Central memory CD8-positive, alpha-beta T cell (primary cell): ENCODE data around the gene JPT2.
"Not testable (repeated sequence)": the region's sequence is repeated elsewhere in the genome, so short reads cannot be mapped to it uniquely, and the experiment has no call there.

Source experiments
- ATAC-seq: fragments of 150-1000 bp; cut with Tn5 transposase; replicated peaks from 2 replicates; pipeline ENCODE4 v1.10.0; 2022; ENCODE audit warnings: mild to moderate bottlenecking, moderate FRiP score, moderate number of reproducible peaks; ENCODE audit not compliant: poor library complexity, severe bottlenecking; ENCODE audit errors: extremely low read depth
- DNase-seq, 2 donors: peaks; one replicate each; pipeline ENCODE4 v3.0.0; 2021; ENCODE audit warnings: low spot score in 2 of 2
- H3K27ac Mint-ChIP-seq: one replicate; pipeline ENCODE4 v1.8.0; 2022; ENCODE audit warnings: low read depth, mild to moderate bottlenecking, moderate library complexity, mixed read lengths
- H3K27me3 Mint-ChIP-seq: one replicate; pipeline ENCODE4 v1.8.0; 2022; ENCODE audit warnings: mixed read lengths
- H3K36me3 Mint-ChIP-seq: one replicate; pipeline ENCODE4 v1.8.0; 2022; ENCODE audit warnings: mild to moderate bottlenecking, moderate library complexity, mixed read lengths; ENCODE audit not compliant: insufficient read depth
- H3K4me1 Mint-ChIP-seq: one replicate; pipeline ENCODE4 v1.8.0; 2022; ENCODE audit warnings: mixed read lengths
- H3K4me3 Mint-ChIP-seq: one replicate; pipeline ENCODE4 v1.8.0; 2022; ENCODE audit warnings: mild to moderate bottlenecking, moderate library complexity, mixed read lengths
- H3K9me3 Mint-ChIP-seq: one replicate; pipeline ENCODE4 v1.8.0; 2022; ENCODE audit warnings: mixed read lengths

Gene JPT2

DNA sequence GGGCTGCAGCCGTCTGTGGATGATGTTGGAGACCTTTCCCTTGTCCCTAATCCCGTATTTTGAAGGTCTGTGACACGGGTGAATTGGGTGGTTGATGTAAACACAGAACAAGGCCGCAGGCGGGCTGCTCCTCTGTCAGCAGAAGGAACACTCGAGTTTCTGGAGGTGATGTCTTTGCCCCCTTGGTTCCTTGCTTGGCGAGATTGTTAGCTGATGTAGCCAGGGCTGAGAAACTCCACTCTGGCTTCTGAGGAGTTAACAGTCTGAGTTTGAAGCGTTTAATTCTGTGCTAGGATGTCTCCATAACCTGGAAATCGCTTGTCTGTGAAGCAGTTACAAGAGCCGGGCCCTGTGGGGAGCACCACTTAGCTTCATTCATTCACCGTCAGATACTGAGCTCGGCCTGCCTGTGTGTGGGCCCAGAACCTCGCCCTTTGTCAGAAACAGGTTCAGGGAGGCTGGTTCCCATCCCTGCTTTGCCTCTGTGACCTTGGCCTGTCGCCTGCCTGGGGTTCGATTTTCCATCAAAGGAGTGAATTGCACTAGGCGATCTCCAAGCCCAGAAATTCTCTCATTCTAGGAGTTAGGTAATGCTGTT lies 29.2 kb downstream of the JPT2 start:
- Mint-ChIP-seq H3K27ac (peak overlapping the region; percentile 100), H3K36me3 (peaks cover 19% of the 10 kb centered on the region), H3K4me3 (peak overlapping the region; percentile 99), H3K27me3 (no peaks in the 10 kb centered on the region), H3K9me3 (no peaks in the 10 kb centered on the region), H3K4me1 (peaks cover 25% of the 10 kb centered on the region)
- DNase-seq, result no peak
- no peak for ATAC-seq

DNA sequence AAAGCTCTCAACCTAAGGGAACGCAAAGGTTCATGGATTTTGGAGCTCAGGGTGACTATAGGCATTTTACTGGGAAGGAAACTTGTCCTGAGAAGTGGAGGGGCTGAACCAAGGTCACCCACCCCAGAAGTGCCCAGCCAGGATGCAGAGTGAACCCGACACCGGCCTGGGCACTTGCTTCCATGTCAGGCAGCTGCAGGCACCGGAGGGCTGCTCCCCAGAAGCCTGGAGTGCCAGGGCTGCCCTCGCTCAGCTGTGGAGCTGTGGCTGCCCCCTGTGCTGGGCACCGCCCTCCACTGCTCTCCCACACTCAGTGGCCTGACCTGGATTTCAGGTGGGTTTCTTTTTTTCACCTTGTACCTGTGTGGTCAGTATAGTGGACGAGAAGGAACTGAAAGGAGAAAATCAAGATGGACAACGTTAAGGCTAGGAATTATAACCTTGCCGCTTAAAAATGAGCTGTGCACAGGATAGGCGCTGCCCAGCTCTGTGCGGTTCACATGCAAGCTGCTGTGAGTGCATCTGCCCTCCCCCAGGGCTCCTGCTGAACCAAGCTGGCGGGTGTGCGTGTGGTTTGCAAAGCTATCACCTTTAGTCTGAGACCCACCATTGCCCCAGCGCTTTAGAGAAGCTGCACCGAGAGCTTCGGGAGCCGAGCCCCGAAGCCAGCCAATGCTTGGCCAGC lies 30.1 kb downstream of the JPT2 start:
- Mint-ChIP-seq H3K9me3 (no peaks in the 10 kb centered on the region), H3K36me3 (peaks cover 21% of the 10 kb centered on the region), H3K27ac (peak overlapping the region; percentile 100), H3K4me1 (peaks cover 31% of the 10 kb centered on the region), H3K27me3 (no peaks in the 10 kb centered on the region), H3K4me3 (peak overlapping the region; percentile 99)
- ATAC-seq (peak; percentile 15), DNase-seq (no peak)

DNA sequence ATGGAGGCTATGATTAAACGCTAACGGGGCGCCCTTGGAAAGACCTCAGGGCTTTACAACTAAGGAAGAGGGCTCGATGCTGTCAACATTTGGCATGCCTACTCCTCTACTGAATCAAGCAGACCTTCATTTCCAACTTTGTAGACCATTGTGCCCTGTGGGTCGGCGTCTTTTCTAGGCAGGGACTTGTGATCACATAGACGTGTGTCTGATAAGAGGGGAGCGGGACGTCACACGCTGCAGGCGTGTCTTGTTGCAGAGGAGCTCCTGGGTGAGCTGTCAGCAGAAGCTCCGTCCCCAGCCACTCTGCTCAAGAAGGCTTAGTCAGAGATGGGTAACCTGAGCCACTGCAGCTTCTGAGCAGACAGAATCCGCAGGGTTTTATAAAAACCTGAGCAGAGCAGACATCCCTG lies 30.7 kb downstream of the JPT2 start:
- H3K4me1 Mint-ChIP-seq, result peaks cover 35% of the 10 kb centered on the region
- peaks cover 21% of the 10 kb centered on the region for H3K36me3 Mint-ChIP-seq
- no peaks in the 10 kb centered on the region for H3K27me3 Mint-ChIP-seq
- H3K27ac Mint-ChIP-seq, result no peak overlapping the region
- no peaks in the 10 kb centered on the region for H3K9me3 Mint-ChIP-seq
- DNase-seq (no peak), ATAC-seq (no peak)
- peak overlapping the region; percentile 99 for H3K4me3 Mint-ChIP-seq

DNA sequence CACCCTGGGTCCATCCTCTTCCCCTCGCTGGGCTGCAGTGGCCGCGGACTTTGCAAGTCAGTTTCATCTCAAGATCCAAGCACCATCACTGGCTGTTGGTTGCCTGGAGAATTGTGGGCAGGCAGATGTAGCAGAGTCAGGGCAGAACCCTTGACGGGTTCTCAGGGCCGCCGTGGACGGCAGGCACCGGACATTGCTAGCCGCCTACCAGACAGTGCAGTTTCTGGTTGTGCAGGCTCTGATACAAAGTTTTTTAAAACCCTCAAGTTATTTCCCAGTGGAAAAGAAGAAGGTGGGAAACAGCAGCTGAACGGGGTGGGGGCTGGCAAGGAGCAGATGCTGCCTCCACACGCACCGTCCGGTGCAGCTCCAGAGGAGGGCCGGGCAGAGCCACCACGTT lies 31.3 kb downstream of the JPT2 start:
- H3K27me3 Mint-ChIP-seq, result no peaks in the 10 kb centered on the region
- H3K4me3 Mint-ChIP-seq, result no peak overlapping the region
- H3K36me3 Mint-ChIP-seq, result peaks cover 20% of the 10 kb centered on the region
- H3K27ac Mint-ChIP-seq, result no peak overlapping the region
- no peaks in the 10 kb centered on the region for H3K9me3 Mint-ChIP-seq
- DNase-seq (no peak), ATAC-seq (no peak)
- H3K4me1 Mint-ChIP-seq, result peaks cover 35% of the 10 kb centered on the region

DNA sequence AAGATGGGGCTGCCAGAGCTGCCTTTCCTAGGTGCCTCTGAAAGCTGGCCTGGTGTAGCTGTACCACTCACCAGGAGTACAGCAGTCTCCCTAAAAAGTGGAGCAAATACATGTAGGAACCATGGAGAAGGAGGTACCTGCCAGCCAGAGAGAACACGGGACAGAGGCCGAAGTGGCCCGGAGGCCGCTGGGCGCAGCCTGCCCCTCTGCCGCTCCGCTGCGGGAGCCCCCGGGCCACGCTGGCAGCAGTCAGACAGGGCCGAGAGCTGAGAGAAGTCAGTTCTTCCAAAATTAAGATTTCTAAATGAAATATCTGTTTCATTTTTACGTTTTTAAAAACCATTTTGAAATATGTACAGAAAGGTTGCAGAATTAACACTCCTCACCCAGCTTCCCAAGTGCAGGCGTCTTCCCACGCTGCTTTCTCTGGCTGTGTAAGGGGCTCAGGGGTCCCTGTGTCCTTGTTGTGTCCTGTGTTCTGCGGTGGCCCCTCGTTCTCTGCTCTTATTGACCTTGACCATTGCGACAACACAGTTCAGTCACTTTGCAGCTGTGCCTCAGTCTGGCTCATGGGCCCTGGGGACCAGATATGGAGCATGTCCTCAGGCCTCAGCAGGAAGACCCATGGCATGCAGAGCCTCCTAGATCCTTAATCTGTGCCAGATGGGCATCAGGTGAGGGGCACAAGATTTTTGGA lies 32.9 kb downstream of the JPT2 start:
- Mint-ChIP-seq H3K4me3 (no peak overlapping the region), H3K4me1 (peaks cover 34% of the 10 kb centered on the region), H3K27ac (no peak overlapping the region), H3K36me3 (peaks cover 12% of the 10 kb centered on the region), H3K27me3 (no peaks in the 10 kb centered on the region), H3K9me3 (no peaks in the 10 kb centered on the region)
- no peak for ATAC-seq
- DNase-seq, result no peak

DNA sequence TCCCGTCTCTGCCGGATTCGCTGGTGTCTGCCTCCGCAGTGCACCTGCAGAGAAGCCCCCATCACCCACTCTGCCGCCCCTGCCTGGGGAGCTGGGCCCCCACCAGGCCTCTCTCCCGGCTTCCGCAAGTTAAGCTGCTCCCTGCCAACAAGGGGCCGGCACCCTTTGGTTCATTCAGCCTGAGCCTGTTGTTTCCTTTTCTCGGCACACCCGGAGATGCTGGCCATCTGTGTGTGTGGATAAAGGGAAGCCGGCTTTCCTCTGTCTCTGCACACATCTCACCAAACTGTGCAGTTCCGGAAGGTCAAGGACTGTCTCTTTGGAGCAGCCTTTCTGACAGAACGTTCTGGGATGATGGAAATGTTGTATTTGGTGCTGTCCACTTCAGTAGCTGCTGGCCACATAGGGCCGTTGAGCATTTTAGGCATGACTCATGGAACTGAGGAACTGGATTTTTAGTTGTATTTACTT lies 34.7 kb downstream of the JPT2 start:
- peaks cover 24% of the 10 kb centered on the region for H3K4me1 Mint-ChIP-seq
- no peaks in the 10 kb centered on the region for H3K9me3 Mint-ChIP-seq
- H3K27me3 Mint-ChIP-seq, result no peaks in the 10 kb centered on the region
- DNase-seq (no peak), ATAC-seq (no peak)
- H3K27ac Mint-ChIP-seq, result no peak overlapping the region
- peaks cover 13% of the 10 kb centered on the region for H3K36me3 Mint-ChIP-seq
- H3K4me3 Mint-ChIP-seq, result no peak overlapping the region

DNA sequence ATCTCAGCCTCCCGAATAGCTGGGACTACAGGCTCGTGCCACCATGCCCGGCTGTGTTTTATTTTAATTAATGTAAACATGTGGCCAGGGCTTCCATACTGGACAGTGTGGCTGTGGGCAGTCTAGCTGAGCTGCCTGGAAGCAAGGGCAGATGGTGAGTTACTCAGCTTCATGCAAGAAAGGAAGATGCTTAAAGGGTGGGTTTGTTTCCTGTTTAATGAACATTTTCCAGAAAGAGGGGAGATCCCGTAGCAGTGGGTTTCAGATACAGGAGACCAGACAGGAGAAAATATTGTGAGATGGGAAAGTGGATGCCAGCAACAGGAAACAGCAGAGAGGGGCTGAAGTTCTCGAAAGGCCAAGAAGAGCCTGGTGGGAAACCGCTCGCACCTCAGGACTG lies 35.3 kb downstream of the JPT2 start:
- Mint-ChIP-seq H3K27me3 (no peaks in the 10 kb centered on the region), H3K36me3 (peaks cover 14% of the 10 kb centered on the region), H3K27ac (no peak overlapping the region), H3K9me3 (no peaks in the 10 kb centered on the region), H3K4me1 (peaks cover 21% of the 10 kb centered on the region), H3K4me3 (no peak overlapping the region)
- no peak for ATAC-seq
- no peak for DNase-seq

DNA sequence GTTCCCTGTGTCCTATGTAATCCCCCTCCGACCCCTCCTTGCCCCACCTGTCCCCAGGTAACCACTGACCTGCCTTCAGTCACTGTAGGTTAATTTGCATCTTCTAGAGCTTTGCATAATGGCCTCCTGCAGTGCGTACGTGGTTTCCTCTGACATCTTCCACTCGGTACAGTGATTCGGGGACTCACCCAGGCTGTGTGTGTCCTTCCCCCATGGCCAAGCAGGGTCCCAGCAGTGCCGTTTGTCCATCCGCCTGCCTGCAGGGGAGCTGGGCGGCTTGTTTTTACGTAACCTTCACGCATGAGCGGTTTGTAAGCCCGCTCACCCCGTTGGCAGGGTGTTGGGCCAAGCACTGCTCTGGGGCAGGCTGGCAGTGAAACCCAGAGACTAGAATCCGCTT lies 35.9 kb downstream of the JPT2 start:
- H3K4me3 Mint-ChIP-seq, result no peak overlapping the region
- H3K9me3 Mint-ChIP-seq, result no peaks in the 10 kb centered on the region
- no peaks in the 10 kb centered on the region for H3K27me3 Mint-ChIP-seq
- no peak overlapping the region for H3K27ac Mint-ChIP-seq
- H3K4me1 Mint-ChIP-seq, result peaks cover 16% of the 10 kb centered on the region
- ATAC-seq (peak; percentile 40), DNase-seq (no peak)
- H3K36me3 Mint-ChIP-seq, result peaks cover 12% of the 10 kb centered on the region

DNA sequence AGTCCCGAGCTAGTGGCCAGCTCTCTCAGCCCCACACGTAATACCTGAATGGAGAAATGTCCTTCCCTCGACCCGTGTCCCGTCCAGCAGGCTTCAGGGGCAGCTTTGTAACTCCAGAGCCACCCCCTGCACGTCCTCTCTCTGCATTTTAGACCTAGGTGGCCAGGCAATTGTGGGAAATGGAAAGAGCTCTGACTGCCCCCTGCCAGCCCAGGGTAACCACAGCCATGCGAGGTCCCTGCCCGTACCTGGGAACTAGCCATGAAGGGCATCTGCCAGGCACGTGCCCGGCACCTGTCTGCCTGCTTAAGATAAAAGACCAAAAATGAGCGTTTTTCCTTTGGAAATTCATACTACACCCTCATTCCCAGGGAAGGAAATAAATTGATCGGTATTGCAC lies 37.1 kb downstream of the JPT2 start:
- ATAC-seq (no peak), DNase-seq (no peak)
- H3K36me3 Mint-ChIP-seq, result peaks cover 14% of the 10 kb centered on the region
- no peaks in the 10 kb centered on the region for H3K9me3 Mint-ChIP-seq
- no peaks in the 10 kb centered on the region for H3K27me3 Mint-ChIP-seq
- H3K27ac Mint-ChIP-seq, result no peak overlapping the region
- H3K4me1 Mint-ChIP-seq, result peaks cover 20% of the 10 kb centered on the region
- no peak overlapping the region for H3K4me3 Mint-ChIP-seq

DNA sequence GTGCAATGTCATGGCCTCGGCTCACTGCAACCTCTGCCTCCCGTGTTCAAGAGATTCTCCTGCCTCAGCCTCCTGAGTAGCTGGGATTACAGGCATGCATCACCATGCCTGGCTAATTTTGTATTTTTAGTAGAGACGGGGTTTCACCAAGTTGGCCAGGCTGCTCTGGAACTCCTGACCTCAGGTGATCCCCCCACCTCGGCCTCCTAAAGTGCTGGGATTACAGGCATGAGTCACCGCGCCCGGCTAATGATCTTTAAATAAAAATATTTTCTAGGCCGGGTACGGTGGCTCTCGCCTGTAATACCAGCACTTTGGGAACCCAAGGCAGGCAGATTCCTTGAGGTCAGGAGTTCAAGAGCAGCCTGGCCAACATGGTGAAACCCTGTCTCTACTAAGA lies 40.2 kb downstream of the JPT2 start:
- not testable (repeated sequence) for H3K27me3 Mint-ChIP-seq, DNase-seq, H3K4me3 Mint-ChIP-seq, H3K9me3 Mint-ChIP-seq, ATAC-seq, H3K36me3 Mint-ChIP-seq, H3K27ac Mint-ChIP-seq
- H3K4me1 Mint-ChIP-seq, result peaks cover 22% of the 10 kb centered on the region

DNA sequence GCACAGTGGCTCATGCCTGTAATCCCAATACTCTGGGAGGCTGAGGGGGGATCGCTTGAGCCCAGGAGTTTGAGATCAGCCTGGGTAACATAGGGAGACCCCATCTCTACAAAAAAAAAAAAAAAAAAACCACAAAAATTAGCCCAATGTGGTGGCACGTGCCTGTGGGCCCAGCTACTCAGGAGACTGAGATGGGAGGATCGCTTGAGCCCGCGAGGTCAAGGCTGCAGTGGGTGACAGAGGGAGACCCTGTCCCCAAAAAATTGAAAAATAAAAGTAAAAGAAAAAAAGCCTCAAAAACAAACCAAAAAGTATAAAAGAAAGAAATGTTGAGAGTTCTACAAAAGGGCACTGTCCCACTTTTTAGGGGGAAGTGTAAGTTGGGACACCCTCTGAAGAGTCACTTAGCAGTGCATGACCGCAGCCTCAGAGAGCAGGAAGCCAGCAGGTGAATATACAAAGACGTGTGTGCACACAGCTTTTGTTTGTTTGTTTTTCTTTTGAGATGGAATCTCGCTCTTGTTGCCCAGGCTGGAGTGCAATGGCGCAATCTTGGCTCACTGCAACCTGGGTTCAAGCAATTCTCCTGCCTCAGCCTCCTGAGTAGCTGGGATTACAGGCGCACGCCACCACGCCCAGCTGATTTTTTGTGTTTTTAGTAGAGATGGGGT lies 41.6 kb downstream of the JPT2 start:
- H3K9me3 Mint-ChIP-seq, ATAC-seq, H3K4me3 Mint-ChIP-seq, H3K27me3 Mint-ChIP-seq, DNase-seq, H3K36me3 Mint-ChIP-seq: not testable (repeated sequence)
- Mint-ChIP-seq H3K27ac (peak overlapping the region; percentile 29), H3K4me1 (peaks cover 23% of the 10 kb centered on the region)

DNA sequence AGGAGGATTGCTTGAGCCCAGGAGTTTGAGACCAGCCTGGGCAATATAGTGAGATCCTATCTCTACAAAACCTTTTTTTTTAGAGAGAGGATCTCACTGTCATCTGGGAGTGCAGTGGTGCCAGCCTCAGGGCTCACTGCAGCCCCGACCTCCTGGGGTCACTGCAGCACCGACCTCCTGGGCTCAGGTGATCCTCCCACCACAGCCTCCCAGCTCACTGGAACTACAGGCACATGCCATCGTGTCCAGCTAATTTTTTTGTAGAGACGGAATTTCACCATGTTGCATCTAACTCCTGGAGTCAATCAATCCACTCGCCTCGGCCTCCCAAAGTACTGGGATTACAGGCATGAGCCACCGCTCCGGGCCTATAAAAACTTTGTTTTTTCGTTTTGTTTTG lies 43.3 kb downstream of the JPT2 start:
- H3K9me3 Mint-ChIP-seq, result no peaks in the 10 kb centered on the region
- H3K27ac Mint-ChIP-seq, result peak overlapping the region; percentile 11
- H3K36me3 Mint-ChIP-seq, result peaks cover 5% of the 10 kb centered on the region
- peaks cover 19% of the 10 kb centered on the region for H3K4me1 Mint-ChIP-seq
- no peaks in the 10 kb centered on the region for H3K27me3 Mint-ChIP-seq
- H3K4me3 Mint-ChIP-seq, result no peak overlapping the region
- ATAC-seq (no peak), DNase-seq (no peak)
